HG02623 (cell line): ENCODE data around the gene STX16.

Experiments used
- ATAC-seq: cut with Tn5 transposase; IDR thresholded peaks from one replicate; pipeline ENCODE4 v1.9.1; 2021; ENCODE audit warnings: moderate library complexity; ENCODE audit not compliant: unreplicated experiment

Gene STX16

GRCh38 chr20:58709013-58709702, 58.1 kb downstream of the STX16 start:
- no peak for ATAC-seq

GRCh38 chr20:58709703-58710039, 58.6 kb downstream of the STX16 start:
- ATAC-seq, result no peak

DNA sequence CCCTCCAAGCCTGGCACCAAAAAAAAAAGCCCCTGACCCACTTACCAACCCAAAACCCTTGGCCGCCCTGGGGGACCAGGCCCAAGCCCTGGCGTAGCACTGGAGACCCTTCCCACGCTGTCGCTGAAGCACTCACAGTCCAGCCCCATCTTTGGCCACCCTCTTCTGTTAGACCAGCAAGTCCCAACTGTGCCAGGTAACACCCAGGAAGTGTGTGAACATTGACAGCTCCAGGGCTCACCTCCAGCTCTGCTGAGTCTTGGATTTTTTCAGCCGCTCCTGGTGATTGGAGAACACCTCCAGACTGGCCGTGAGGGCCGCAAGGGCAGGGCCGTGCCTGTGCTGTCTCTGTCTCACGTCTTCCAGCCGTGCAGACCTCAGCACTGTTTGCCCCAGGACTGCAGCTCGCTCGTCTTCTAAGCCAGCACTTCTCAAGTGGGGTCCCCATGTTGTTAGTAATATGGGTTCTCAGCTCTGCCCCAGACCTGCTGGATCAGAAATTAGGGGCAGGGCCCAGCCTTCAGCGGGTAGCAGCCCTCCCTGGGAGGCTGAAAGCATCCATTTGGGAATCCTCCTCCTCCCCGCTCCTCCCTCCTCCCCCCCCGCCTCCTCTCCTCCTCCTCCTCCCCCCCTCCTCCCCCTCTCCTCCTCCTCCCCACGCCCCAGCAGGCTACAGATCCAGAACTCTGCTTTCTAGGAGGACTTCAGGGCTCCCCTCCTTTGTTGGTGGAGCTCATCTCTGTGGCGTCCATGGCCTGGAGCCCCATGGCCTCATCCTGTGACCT, 59.6 kb downstream of the STX16 start:
- no peak for ATAC-seq

DNA sequence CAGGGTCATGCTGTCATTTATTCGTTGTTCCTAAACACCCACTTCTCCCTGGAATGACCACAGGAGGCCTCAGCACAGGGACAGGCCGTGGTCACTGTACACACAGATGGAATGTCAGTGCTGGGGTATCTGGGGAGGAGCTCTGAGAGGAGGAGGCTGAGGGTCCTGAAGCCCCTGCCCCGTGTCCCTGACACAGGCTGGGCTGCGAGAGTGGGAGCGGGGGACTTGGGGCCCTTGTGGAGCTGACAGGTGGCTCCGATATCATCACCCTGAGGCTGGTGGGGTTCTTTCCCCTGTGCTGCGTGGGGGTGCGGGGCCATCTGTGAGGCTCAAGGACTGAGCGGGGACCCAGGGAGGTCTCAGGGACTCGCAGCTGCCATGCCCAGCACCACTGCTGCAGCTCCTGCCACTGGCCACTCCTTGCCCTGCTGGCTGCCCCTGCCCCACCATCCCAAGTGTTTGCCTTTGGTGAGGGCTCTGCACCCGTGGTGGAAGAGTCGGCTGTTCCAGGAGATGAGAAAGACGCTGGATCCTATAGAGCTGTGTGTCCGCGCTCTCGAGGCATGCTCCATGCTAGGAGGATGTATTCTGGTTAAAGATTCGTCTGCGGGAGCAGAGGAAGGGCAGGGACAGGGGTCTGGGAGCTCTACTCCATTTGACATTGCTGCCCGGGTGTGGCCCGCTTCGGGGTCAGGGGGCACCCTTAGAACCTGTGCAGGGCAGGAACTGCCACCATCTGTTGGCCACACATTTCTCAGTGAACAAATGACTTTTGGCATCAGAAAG, 60.4 kb downstream of the STX16 start:
- ATAC-seq, result no peak

DNA sequence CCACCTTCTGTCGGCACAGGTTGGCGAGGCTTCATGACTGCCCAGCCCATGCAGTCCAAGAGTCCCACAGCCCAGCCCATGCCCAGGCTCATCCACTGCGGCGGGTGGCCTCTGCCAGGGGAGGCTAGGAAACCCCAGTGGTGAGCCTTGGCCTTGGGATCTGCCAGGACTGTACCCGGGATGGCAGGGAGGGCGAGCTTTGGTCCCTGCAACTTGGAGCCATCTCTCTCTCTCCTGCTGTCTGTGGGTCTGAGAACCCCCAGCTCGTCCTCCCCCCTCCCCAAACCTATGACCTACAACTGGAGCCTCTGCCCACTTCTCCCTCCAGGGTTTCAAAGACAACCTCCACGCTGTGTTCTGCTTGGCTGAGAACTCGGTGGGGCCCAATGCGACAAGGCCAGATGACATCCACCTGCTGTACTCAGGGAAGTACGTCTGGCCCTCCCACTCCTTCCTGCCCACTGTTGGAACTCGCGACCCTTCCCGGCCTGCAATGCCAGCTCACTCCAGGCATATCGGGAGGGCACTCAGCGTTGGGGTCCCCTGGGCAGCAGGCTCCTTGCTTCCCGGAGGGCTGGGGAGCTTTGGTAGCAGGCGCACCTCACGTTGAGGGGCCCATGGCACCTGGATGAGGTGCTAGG, 61.2 kb downstream of the STX16 start:
- ATAC-seq, result no peak

DNA sequence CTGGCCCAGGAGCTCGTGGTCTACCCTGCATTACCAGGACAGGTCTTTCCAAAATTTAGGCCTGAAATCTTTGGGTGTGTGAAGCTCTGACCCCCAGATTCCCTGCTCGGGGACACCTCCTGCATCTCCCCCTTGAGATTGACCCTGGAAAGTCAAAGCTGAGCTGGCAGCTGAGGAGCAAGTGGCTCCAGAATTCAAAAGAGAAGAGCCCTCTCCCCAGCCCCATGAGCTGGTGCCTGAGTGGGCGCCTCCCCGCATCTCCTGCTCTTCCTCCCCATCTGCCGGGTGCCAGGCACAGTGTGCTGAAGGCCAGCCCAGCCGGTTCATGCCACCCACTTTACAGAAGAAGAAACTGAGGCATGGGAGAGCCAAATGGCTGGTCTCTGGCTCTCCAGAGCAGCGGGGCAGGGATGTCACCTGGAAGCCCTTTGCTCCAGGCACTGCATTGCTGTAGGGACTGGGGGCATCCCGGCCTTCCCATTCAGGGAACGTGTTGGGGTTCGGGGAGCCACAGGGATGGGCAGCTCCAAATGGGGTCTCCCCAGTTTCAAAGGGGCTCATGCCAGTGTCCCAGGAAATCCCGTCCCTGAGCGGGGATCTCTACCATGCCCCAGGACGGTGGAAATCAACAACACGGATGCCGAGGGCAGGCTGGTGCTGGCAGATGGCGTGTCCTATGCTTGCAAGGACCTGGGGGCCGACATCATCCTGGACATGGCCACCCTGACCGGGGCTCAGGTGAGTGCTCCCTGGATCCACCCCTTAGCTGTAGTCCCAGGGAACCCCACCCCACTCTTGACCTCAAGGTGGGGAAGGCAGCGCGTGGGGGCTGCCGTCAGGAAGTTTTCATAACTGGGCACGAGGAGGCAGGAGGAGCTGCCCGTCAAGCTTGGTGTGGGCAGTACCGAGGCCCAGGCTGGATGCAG, 62.0 kb downstream of the STX16 start:
- no peak for ATAC-seq

- ATAC-seq, result no peak
Measured at GRCh38 chr20:58713801-58714339, 62.8 kb downstream of the STX16 start.

GRCh38 chr20:58714340-58714922, 63.3 kb downstream of the STX16 start:
- no peak for ATAC-seq

- ATAC-seq, result no peak
Measured at GRCh38 chr20:58714923-58715351, 63.9 kb downstream of the STX16 start.

DNA sequence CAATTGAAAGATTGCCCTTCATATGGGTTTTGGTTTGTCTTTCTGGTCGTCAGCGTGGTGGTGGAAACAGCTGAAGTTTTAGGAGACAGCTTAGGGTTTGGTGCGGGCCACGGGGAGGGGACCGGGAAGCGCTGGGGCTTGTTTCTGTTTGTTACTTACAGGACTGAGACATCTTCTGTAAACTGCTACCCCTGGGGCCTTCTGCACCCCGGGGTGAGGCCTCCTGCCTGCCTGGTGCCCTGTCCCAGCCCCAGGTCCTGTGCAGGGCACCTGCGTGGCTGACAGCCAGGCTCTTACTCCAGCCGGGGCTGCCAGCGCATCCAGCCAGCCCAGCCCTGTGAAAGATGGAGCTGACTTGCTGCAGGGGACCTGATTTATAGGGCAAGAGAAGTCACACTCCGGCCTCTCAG, 64.3 kb downstream of the STX16 start:
- ATAC-seq, result no peak

DNA sequence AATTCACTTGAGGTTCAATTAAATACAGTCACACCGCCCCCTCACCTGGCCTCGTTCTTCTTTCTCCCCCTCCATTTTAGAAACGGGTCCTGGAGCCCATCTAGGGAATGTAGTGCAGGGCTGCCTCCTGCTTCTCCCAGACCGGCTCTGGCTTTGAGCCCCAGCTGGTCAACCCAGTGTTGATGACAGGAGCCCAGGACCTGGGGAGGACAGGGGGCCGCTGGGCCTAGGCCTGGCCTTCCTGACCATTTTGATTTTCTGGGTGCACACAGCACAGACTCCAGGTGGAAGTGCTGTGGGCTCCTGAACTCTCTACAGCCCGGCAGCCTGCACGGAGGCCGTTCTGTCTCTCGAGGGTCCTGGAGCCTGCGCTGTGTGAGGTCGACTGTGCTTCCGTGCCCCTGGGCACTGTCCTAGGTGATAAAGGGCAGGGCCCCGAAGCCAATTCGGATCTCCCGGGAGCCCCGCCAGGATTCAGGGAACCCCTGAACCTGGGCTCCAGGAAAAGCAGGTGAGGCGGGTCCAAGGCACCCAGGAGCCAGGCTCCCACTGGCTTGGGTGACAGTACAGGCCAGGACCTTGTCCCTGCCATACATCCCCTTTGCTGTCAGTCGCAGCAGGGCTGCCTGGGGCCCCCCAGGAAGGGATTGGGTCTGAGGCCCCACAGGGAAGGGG, 64.9 kb downstream of the STX16 start:
- no peak for ATAC-seq

DNA sequence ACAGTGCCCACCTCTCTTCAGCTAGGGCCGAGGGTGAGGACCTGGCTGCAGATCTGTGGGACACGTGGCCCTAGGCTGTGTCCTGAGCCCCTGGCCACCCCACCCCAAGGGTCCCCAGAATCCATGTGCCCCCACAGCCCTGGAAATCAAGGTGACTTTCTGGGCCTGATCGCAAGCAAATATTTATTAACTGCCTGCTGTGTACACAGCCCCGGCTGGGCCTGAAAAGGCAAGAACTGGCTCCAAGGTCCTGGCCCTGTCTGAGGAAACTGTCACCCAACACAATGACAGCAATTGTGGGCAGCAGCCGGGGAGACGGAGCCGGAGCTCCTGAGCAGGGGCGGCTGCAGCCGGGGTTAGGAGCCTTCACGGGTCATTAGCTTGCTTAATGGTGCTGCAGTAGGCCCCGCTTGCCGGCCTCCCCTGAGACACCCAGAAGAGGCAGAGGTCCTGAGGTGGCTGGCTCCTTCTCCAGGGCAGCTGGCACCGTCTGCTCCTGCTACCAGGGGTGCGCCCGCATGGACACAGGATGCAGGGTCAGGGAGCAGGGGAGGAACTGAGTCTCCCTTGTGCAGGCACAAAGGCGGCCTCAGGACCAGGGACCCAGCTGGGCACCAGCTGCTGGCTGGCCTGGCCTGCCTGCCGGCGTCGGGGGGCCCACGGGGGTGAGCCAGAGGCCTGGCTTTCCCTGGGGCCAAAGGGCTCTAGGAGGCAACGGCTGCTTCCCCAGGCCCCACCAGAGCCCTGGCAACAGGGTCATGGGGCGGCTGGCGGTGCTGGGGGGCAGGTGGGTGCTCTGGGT, 65.6 kb downstream of the STX16 start:
- no peak for ATAC-seq

GRCh38 chr20:58717278-58718091, 66.4 kb downstream of the STX16 start:
- no peak for ATAC-seq

DNA sequence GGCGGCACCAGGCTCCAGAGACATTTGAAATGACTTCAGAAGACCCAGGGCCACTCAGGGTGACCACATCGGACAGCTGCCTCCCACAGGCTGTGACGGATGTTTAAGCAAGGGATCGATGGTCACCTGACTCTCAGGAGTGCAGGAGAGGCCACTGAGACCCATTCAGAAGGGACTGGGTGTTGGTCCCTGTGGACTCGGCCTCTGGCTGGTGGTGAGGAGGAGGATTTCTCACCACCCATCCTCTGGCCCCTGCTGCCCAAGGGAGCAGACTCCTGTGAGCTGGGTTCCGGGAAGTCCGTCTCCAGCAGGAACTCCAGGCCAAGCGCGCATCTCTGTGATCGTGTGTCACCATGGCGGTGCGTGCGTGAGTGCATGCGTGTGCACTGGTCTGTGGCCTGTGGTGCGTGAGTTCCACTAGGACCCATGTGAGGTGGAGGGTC, 67.1 kb downstream of the STX16 start:
- no peak for ATAC-seq

GRCh38 chr20:58718729-58719128, 67.6 kb downstream of the STX16 start:
- no peak for ATAC-seq

DNA sequence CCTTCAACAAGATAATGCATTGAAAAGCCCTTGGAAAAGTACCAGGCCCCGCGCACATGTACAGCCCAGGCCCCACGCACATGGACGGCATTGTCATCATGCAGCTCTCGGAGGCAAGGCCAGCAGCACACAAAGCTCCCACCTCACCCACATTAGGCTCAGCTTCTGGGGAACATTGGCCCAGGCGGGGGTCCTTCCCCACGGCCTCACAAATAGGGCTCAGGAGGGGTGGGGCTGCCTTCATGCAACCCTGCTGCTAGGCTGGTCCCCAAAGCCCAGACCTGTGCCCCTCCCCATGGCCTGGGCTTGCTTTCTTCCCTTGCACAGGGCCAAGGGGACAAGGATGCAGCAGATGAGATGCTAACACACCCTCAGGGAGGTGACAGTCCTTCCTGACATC, 68.2 kb downstream of the STX16 start:
- no peak for ATAC-seq

DNA sequence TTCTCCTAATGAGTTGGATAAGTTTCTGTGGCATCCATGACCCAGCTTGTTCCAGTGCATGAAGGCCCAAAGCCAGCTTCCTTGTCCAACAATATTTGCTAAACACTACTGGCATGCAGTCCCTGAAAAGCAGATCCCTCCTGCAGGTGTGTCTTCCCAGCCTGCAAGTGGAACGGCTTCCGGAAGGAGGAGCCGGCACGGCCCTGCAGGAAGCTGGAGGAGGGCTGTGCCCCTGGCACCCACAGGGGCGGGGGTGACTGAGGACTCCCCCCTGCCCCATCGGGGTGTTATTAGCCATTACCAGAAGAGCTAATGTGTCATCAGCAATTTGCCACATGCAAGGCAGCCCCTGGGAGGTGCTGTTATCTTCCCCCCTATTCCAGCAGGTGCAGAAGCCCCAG, 68.9 kb downstream of the STX16 start:
- ATAC-seq, result no peak
